H1 (cell line): ENCODE data around the gene CACNA2D3. TPM values are rescaled to one million over a fixed set of nuclear protein-coding genes. Genes with fewer than 3 reads are reported as not detected.

ENCODE experiments used
- CTCF ChIA-PET: fragments of 300-600 bp; sonication (Branson Sonifier 250); formaldehyde crosslinking; loops from one replicate; lab custom pipeline; 2021; ENCODE audit not compliant: partially characterized antibody; lab: Charles Lee
- POLR2A ChIA-PET: fragments of 300-600 bp; sonication (Branson Sonifier 250); formaldehyde crosslinking; loops from one replicate; lab custom pipeline; 2021; ENCODE audit warnings: inconsistent platforms; ENCODE audit not compliant: partially characterized antibody; lab: Charles Lee
- DNase-seq, 2 experiments: peaks; one replicate each; pipeline versions ENCODE4 v3.0.0 to v3.0.0-alpha.2; 2010 to 2022; ENCODE audit warnings: low spot score in 2 of 2, low read depth in 1 of 2, mixed read lengths in 1 of 2
- FAIRE-seq: peaks from 2 replicates; lab custom pipeline; 2011; peaks lifted over from hg19 to GRCh38; lab: Jason Lieb, UNC
- H2AFZ ChIP-seq: 2 replicates; pipeline ENCODE4 v1.8.1; 2012; ENCODE audit warnings: low read length, inconsistent platforms
- H2AK5ac ChIP-seq: 2 replicates; pipeline ENCODE4 v1.6.1; 2013; ENCODE audit warnings: low read depth, low read length
- H2BK120ac ChIP-seq: replicated peaks from 2 replicates; pipeline ENCODE3; 2013; ENCODE audit warnings: low read depth, low read length, inconsistent platforms
- H2BK12ac ChIP-seq: 2 replicates; pipeline ENCODE4 v1.6.1; 2013; ENCODE audit warnings: low read depth, low read length
- H2BK15ac ChIP-seq: 2 replicates; pipeline ENCODE4 v1.6.1; 2013; ENCODE audit warnings: low read length
- H2BK20ac ChIP-seq: 2 replicates; pipeline ENCODE4 v1.6.1; 2013; ENCODE audit warnings: low read length
- H2BK5ac ChIP-seq: 2 replicates; pipeline ENCODE4 v1.6.1; 2013; ENCODE audit warnings: low read depth, low read length
- H3K14ac ChIP-seq: 2 replicates; pipeline ENCODE4 v1.6.1; 2013; ENCODE audit warnings: inconsistent platforms; ENCODE audit not compliant: insufficient read length
- H3K18ac ChIP-seq: 2 replicates; pipeline ENCODE4 v1.6.1; 2013; ENCODE audit warnings: low read length; ENCODE audit errors: extremely low read depth
- H3K23ac ChIP-seq: 2 replicates; pipeline ENCODE4 v1.6.1; 2013; ENCODE audit warnings: inconsistent platforms; ENCODE audit not compliant: insufficient read length
- H3K23me2 ChIP-seq: 2 replicates; pipeline ENCODE4 v1.6.1; 2013; ENCODE audit warnings: low read depth, low read length
- H3K27ac ChIP-seq: 2 replicates; pipeline ENCODE4 v1.6.1; 2011; ENCODE audit warnings: low read depth, low read length, inconsistent platforms
- H3K27me3 ChIP-seq, 4 experiments: replicated peaks in 1 of 4; 1 replicate in 1 of 4; 2 replicates in 3 of 4; pipeline versions ENCODE4 v1.6.1 to v1.8.1; 2011 to 2013; ENCODE audit warnings: low read length in 3 of 4, mild to moderate bottlenecking in 3 of 4, inconsistent platforms in 2 of 4, mixed read lengths in 2 of 4, moderate library complexity in 1 of 4; ENCODE audit not compliant: control insufficient read depth in 3 of 4, insufficient read depth in 3 of 4; ENCODE audit errors: extremely low read depth in 1 of 4
- H3K36me3 ChIP-seq, 4 experiments: 2 replicates each; pipeline versions ENCODE4 v1.6.1 to v1.8.1; 2011 to 2013; ENCODE audit warnings: mild to moderate bottlenecking in 4 of 4, low read length in 3 of 4, moderate library complexity in 2 of 4, control low read depth in 1 of 4, inconsistent platforms in 1 of 4; ENCODE audit not compliant: insufficient read depth in 4 of 4, control insufficient read depth in 2 of 4
- H3K4ac ChIP-seq: replicated peaks from 2 replicates; pipeline ENCODE3; 2013; ENCODE audit warnings: low read length, low read depth, mixed read lengths, inconsistent platforms; ENCODE audit not compliant: insufficient read length
- H3K4me1 ChIP-seq, 4 experiments: replicated peaks in 1 of 4; 1 replicate in 1 of 4; 2 replicates in 3 of 4; pipeline versions ENCODE4 v1.6.1 to v1.8.1; 2011 to 2013; ENCODE audit warnings: low read length in 3 of 4, inconsistent platforms in 2 of 4, mixed read lengths in 1 of 4; ENCODE audit not compliant: insufficient read depth in 4 of 4, control insufficient read depth in 3 of 4
- H3K4me2 ChIP-seq, 2 experiments: 2 replicates each; pipeline versions ENCODE4 v1.6.1 to v1.8.1; 2011 to 2013; ENCODE audit warnings: low read depth in 2 of 2, low read length in 2 of 2, control low read depth in 1 of 2, inconsistent platforms in 1 of 2, mild to moderate bottlenecking in 1 of 2; ENCODE audit not compliant: insufficient read depth in 1 of 2
- H3K4me3 ChIP-seq, 4 experiments: fragments of 200-600, 300-600 bp in 1 of 4; sonication (generic), shearing (Covaris generic), sonication (Bioruptor Twin) in 1 of 4; 2 replicates each; pipeline versions ENCODE4 v1.5.1 to v1.8.1; 2011 to 2016; ENCODE audit warnings: low read length in 4 of 4, low read depth in 3 of 4, control low read depth in 2 of 4, inconsistent platforms in 2 of 4, mild to moderate bottlenecking in 2 of 4, mixed read lengths in 1 of 4, moderate library complexity in 1 of 4; ENCODE audit not compliant: insufficient read depth in 2 of 4; ENCODE audit errors: extremely low read depth in 1 of 4
- H3K56ac ChIP-seq: replicated peaks from 2 replicates; pipeline ENCODE3; 2013; ENCODE audit warnings: low read depth, mild to moderate bottlenecking, mixed read lengths, low read length, inconsistent platforms; ENCODE audit not compliant: insufficient read length
- H3K79me1 ChIP-seq: 2 replicates; pipeline ENCODE4 v1.6.1; 2013; ENCODE audit warnings: low read depth, low read length, control low read depth
- H3K79me2 ChIP-seq, 2 experiments: 2 replicates each; pipeline versions ENCODE4 v1.6.1 to v1.8.1; 2012 to 2013; ENCODE audit warnings: low read length in 2 of 2, mild to moderate bottlenecking in 2 of 2, inconsistent platforms in 1 of 2; ENCODE audit not compliant: insufficient read depth in 2 of 2, control insufficient read depth in 1 of 2
- H3K9ac ChIP-seq, 4 experiments: replicated peaks in 1 of 4; 1 replicate in 1 of 4; 2 replicates in 3 of 4; pipeline versions ENCODE4 v1.6.1 to v1.8.1; 2011 to 2013; ENCODE audit warnings: low read depth in 3 of 4, low read length in 3 of 4, control low read depth in 2 of 4, mild to moderate bottlenecking in 2 of 4, moderate library complexity in 2 of 4, inconsistent platforms in 1 of 4; ENCODE audit errors: extremely low read depth in 1 of 4
- H3K9me3 ChIP-seq, 2 experiments: 2 replicates each; pipeline versions ENCODE4 v1.6.1 to v1.8.1; 2012 to 2013; ENCODE audit warnings: mild to moderate bottlenecking in 2 of 2, moderate library complexity in 2 of 2, control low read depth in 1 of 2, inconsistent platforms in 1 of 2, low read depth in 1 of 2, low read length in 1 of 2, mixed read lengths in 1 of 2; ENCODE audit not compliant: insufficient read depth in 2 of 2
- H4K20me1 ChIP-seq, 2 experiments: replicated peaks in 1 of 2; 2 replicates each; pipeline versions ENCODE3 to v1.8.1; 2011 to 2013; ENCODE audit warnings: inconsistent platforms in 2 of 2, low read length in 2 of 2, mild to moderate bottlenecking in 1 of 2; ENCODE audit not compliant: insufficient read depth in 2 of 2, control insufficient read depth in 1 of 2
- H4K5ac ChIP-seq: 2 replicates; pipeline ENCODE4 v1.6.1; 2013; ENCODE audit warnings: low read length, low read depth, mixed read lengths, inconsistent platforms; ENCODE audit not compliant: insufficient read length
- H4K8ac ChIP-seq: 2 replicates; pipeline ENCODE4 v1.8.0; 2013; ENCODE audit warnings: mild to moderate bottlenecking, moderate library complexity, low read length, inconsistent platforms; ENCODE audit not compliant: insufficient read depth; ENCODE audit errors: extremely low read depth
- H4K91ac ChIP-seq: replicated peaks from 2 replicates; pipeline ENCODE3; 2013; ENCODE audit warnings: low read length, mixed read lengths, inconsistent platforms; ENCODE audit not compliant: insufficient read length
- ASH2L ChIP-seq: fragments of 200-600, 300-600 bp; sonication (generic); IDR thresholded peaks from one replicate; pipeline ENCODE4 v1.7.1; 2017; ENCODE audit warnings: low read length
- BCL11A ChIP-seq, 2 experiments: IDR thresholded peaks; one replicate each; pipeline ENCODE4 v1.6.1; 2011; ENCODE audit warnings: low read depth in 2 of 2, low read length in 2 of 2, mild to moderate bottlenecking in 2 of 2
- CEBPB ChIP-seq: IDR thresholded peaks from 2 replicates; pipeline ENCODE4 v1.6.1; 2012; ENCODE audit warnings: low read depth, low read length
- RBBP5 ChIP-seq: IDR thresholded peaks from 2 replicates; pipeline ENCODE4 v1.7.1; 2012; ENCODE audit warnings: low read depth, mild to moderate bottlenecking, inconsistent platforms, low read length, moderate library complexity, borderline replicate concordance
- RFX5 ChIP-seq: IDR thresholded peaks from 2 replicates; pipeline ENCODE4 v1.6.1; 2011; ENCODE audit warnings: low read depth, low read length, improper control_type of control experiment, borderline replicate concordance
- SIN3A ChIP-seq, 2 experiments: IDR thresholded peaks in 1 of 2; conservative IDR thresholded peaks in 1 of 2; 2 replicates each; pipeline ENCODE4 v1.6.1; 2011 to 2012; ENCODE audit warnings: low read length in 2 of 2, improper control_type of control experiment in 1 of 2, low read depth in 1 of 2, mild to moderate bottlenecking in 1 of 2
- SP1 ChIP-seq: IDR thresholded peaks from 2 replicates; pipeline ENCODE4 v1.6.1; 2011; ENCODE audit warnings: low read depth, low read length
- SP4 ChIP-seq: IDR thresholded peaks from 2 replicates; pipeline ENCODE4 v1.6.1; 2012; ENCODE audit warnings: low read length, inconsistent platforms
- SRF ChIP-seq: IDR thresholded peaks from 2 replicates; pipeline ENCODE4 v1.6.1; 2011; ENCODE audit warnings: mild to moderate bottlenecking, low read depth, low read length, moderate library complexity
- TAF1 ChIP-seq: IDR thresholded peaks from 2 replicates; pipeline ENCODE4 v1.6.1; 2011; ENCODE audit warnings: mild to moderate bottlenecking, low read depth, low read length
- ZNF274 ChIP-seq: IDR thresholded peaks from 2 replicates; pipeline ENCODE4 v1.7.0; 2012; ENCODE audit warnings: low read length, borderline replicate concordance; ENCODE audit errors: extremely low read depth
- WGBS, 2 experiments: shearing (Covaris generic) in 1 of 2; methylation state at CpG; one replicate each; pipeline versions ENCODE4 v1.1.6 to v1.1.7; 2013 to 2015; ENCODE audit warnings: low lambda C conversion rate in 2 of 2, mixed read lengths in 2 of 2, inconsistent platforms in 1 of 2, low coverage in 1 of 2, missing lambda C conversion rate in 1 of 2; ENCODE audit not compliant: insufficient replicate concordance in 2 of 2, insufficient coverage in 1 of 2, insufficient read length in 1 of 2; ENCODE audit errors: extremely low coverage in 1 of 2, missing lambda C conversion rate in 1 of 2; 5-methylcytosine and 5-hydroxymethylcytosine counted together
- polyA plus RNA-seq, 7 experiments: library from polyadenylated mRNA; depleted of rRNA in 3 of 7; stranded (reverse) in 5 of 7; unstranded in 2 of 7; fragments of >200 nt in 5 of 7; fragments of 200-250 nt in 2 of 7; gene quantifications; 1 replicate in 5 of 7; 2 replicates in 1 of 7; 4 replicates in 1 of 7; pipeline versions ENCODE4 v1.2.1 to v1.2.3, GENCODE V29; 2011 to 2013; ENCODE audit warnings: missing spikeins in 2 of 7, mixed read lengths in 2 of 7
- total RNA-seq: library from RNA; stranded (reverse); fragmentation: NEBNext Ultra II Directional; extraction: Animal tissue kit (Norgen Biotek cat#: 25700); gene quantifications from 2 replicates; pipeline ENCODE4 v1.2.1, GENCODE V29; 2021

The CACNA2D3 gene
- total and polyA plus RNA-seq, 2 of the 8 experiments (the other 6 are each of a cell fraction or from before 2014, with no cell fraction given), result 1.5 to 1.8 TPM

DNA sequence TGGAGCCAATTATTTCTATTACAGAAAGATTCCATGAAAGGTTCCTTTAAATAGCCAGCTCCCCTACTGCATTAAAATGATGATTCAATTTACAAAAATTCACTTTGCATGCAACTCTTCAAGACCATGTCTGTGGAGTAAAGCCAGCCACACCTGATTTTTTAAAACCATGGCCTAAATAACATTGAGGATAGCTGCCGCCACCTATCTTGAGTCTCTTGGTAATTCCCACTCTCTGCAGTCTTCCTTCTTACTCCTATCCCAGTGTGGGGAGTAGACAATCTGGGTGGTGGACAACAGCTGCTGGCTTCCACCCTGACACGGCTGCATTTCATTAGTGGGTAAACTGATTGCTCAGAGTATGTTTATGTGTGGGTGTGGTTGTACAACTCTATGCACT is 794.8 kb downstream of the CACNA2D3 start:
- Histone ChIP-seq H3K23me2 (no peaks in the 10 kb centered on the region), H3K27ac (no peak overlapping the region), H3K4me2 (no peak overlapping the region), H2BK12ac (no peak overlapping the region), H2BK20ac (no peak overlapping the region), H3K4me1 (no peaks in the 10 kb centered on the region), H2AK5ac (no peak overlapping the region), H4K8ac (no peak overlapping the region), H3K14ac (no peak overlapping the region), H4K91ac (no peak overlapping the region), H3K36me3 (0 out of 8 replicates have a peak, but pooled peaks cover 0 to 4% (median 0%) of the 10 kb centered on the region in 4 experiments), H3K18ac (no peak overlapping the region), H3K27me3 (no peaks in the 10 kb centered on the region), H3K79me1 (no peaks in the 10 kb centered on the region), H2BK120ac (no peak overlapping the region), H4K5ac (no peak overlapping the region), H3K23ac (no peak overlapping the region), H3K4me3 (no peak overlapping the region), H3K9ac (no peak overlapping the region), H2BK15ac (no peak overlapping the region), H2BK5ac (no peak overlapping the region), H2AFZ (no peak overlapping the region), H3K9me3 (peaks cover 0 to 1% of the 10 kb centered on the region in 2 experiments; a peak in 1 of 4 replicates), H3K56ac (no peak overlapping the region), H3K79me2 (no peaks in the 10 kb centered on the region), H3K4ac (no peak overlapping the region), H4K20me1 (no peaks in the 10 kb centered on the region)
- 94% methylated on average over 2 of the region's 2 CpGs; no CpG with 5 or more reads in 1 of the 2 experiments for WGBS, 2 experiments
- FAIRE-seq (no peak), DNase-seq (no peak)
- ChIA-PET CTCF (no interaction called here), POLR2A (no interaction called here)
- TF ChIP-seq ASH2L (no peak), CEBPB (no peak), TAF1 (no peak), SP4 (no peak), SP1 (no peak), RBBP5 (no peak), SRF (no peak), ZNF274 (no peak), RFX5 (no peak), BCL11A (IDR thresholded peaks at IDR 0.05; ENCODE audit: low read depth in 2 of 2, low read length in 2 of 2) (no peak), SIN3A (conservative IDR thresholded peaks at IDR 0.05 in 1 of 2, IDR thresholded peaks at IDR 0.05 in 1 of 2; ENCODE audit: low read depth in 1 of 2, low read length in 2 of 2) (no peak)
